ENCODE data around the gene ZRANB1. TPM values are rescaled to one million over a fixed set of nuclear protein-coding genes. Genes with fewer than 3 reads are reported as not detected.

ZRANB1 gene
- total and polyA plus RNA-seq, 2 experiments from 2014 or later, result 4.2 to 26.7 TPM

GRCh38 chr10:124906551-124907001, 35.3 kb upstream of the ZRANB1 start:
- DNase-seq (ENCODE audit: low spot score) (no peak), ATAC-seq (no peak)
- no peak overlapping the region for H3K4me3 Mint-ChIP-seq
- Histone ChIP-seq H3K4me2 (no peak overlapping the region), H4K20me1 (replicated peaks; ENCODE audit: insufficient read depth) (no peaks in the 10 kb centered on the region), H3K27me3 (ENCODE audit: insufficient read depth) (no peaks in the 10 kb centered on the region), H3K36me3 (ENCODE audit: insufficient read depth) (no peaks in the 10 kb centered on the region), H3K27ac (ENCODE audit: low read depth) (no peak overlapping the region), H3K79me2 (replicated peaks; ENCODE audit: insufficient read depth) (no peaks in the 10 kb centered on the region), H2AFZ (no peak overlapping the region), H3K9me2 (ENCODE audit: insufficient read depth) (no peaks in the 10 kb centered on the region), H3F3A (replicated peaks; ENCODE audit: low read depth) (no peaks in the 10 kb centered on the region), H3K4me1 (ENCODE audit: insufficient read depth) (no peaks in the 10 kb centered on the region), H3K4me3 (no peak overlapping the region)
- no peaks in the 10 kb centered on the region for H3K36me3 Mint-ChIP-seq (ENCODE audit: low read depth)
- no peak for TF ChIP-seq JUNB (IDR thresholded peaks at IDR 0.05; ENCODE audit: unreplicated experiment)
- TF ChIP-seq EZH2phosphoT487 (IDR thresholded peaks at IDR 0.05; ENCODE audit: unreplicated experiment), result no peak
- no peak for TF ChIP-seq NANOG (IDR thresholded peaks at IDR 0.05; ENCODE audit: borderline replicate concordance)
- no peak for TF ChIP-seq POLR2AphosphoS5 (IDR thresholded peaks at IDR 0.05; ENCODE audit: low read depth)
- no peak for TF ChIP-seq EZH2 (IDR thresholded peaks at IDR 0.05; ENCODE audit: low read depth, unreplicated experiment)
- TF ChIP-seq STAT1 (IDR thresholded peaks at IDR 0.05; ENCODE audit: unreplicated experiment), result no peak
- no peak for TF ChIP-seq ETS1 (IDR thresholded peaks at IDR 0.05)
- no peak for TF ChIP-seq ZNF114 (CRISPR knock-in tag; IDR thresholded peaks at IDR 0.05)
- no peak for TF ChIP-seq ZNF462 (CRISPR knock-in tag; IDR thresholded peaks at IDR 0.05)
- no peak for TF ChIP-seq ZNF331 (CRISPR knock-in tag; IDR thresholded peaks at IDR 0.05; ENCODE audit: low read depth)
- no peak for TF ChIP-seq CTCF (conservative IDR thresholded peaks at IDR 0.05; ENCODE audit: low read depth in 2 of 2)
- TF ChIP-seq CREB1 (CRISPR knock-in tag; IDR thresholded peaks at IDR 0.05; ENCODE audit: low read depth), result no peak
- no peak for TF ChIP-seq REST (IDR thresholded peaks at IDR 0.05; ENCODE audit: unreplicated experiment)
- no peak overlapping the region for H3K27ac Mint-ChIP-seq
- peaks cover 2% of the 10 kb centered on the region for H3K27me3 Mint-ChIP-seq (ENCODE audit: insufficient read depth, low read depth, poor library complexity)
- H3K9me3 Mint-ChIP-seq, result no peaks in the 10 kb centered on the region
- H3K4me1 Mint-ChIP-seq, result peaks cover 2% of the 10 kb centered on the region; the same call in 1 of the 3 replicates
